Hepatic stellate cell (primary cell): ENCODE data around the gene GPAT3.
"Not testable (repeated sequence)": the region's sequence is repeated elsewhere in the genome, so short reads cannot be mapped to it uniquely, and the experiment has no call there.

Experiments used
- DNase-seq: peaks from one replicate; pipeline ENCODE4 v3.0.0; 2011; ENCODE audit warnings: low spot score

GPAT3 gene

DNA sequence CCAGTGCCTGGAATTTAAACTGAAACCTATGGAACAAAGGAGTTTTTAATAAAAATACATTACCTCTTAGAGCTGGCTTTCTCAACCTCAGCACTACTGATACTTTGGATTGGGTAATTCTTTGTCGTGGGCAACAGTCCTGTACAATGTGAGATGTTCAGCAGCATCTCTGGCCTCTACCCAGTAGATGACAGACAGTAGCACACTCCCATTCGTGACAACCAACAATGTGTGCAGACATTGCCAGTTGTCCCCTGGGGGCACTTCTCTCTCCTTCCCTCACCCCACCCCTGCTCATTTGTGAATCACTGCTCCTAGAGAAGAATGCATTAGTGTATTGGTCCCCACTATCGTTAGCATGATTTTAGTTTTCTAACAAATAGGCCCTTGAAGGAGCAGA is 16.2 kb downstream of the GPAT3 start:
- DNase-seq, result peak; percentile 21

DNA sequence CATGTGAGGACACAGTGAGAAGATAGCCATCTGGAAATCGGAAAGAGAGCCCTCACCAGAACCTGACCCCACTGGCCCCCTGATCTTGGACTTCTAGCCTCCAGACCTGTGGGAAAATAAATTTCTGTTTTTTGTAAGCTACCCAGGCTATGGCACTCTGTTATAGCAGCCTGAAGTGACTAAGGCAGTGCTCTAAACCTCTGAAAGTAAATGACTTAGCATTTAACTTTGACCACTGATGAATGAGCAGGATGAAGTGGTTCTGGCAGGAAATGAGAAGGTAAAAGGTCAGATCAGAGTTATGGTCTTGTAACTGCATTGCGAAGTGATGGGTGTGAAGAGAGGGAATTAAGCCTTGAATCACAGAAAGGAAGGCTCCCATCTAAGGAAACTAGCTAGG is 17.0 kb downstream of the GPAT3 start:
- peak; percentile 21 for DNase-seq

DNA sequence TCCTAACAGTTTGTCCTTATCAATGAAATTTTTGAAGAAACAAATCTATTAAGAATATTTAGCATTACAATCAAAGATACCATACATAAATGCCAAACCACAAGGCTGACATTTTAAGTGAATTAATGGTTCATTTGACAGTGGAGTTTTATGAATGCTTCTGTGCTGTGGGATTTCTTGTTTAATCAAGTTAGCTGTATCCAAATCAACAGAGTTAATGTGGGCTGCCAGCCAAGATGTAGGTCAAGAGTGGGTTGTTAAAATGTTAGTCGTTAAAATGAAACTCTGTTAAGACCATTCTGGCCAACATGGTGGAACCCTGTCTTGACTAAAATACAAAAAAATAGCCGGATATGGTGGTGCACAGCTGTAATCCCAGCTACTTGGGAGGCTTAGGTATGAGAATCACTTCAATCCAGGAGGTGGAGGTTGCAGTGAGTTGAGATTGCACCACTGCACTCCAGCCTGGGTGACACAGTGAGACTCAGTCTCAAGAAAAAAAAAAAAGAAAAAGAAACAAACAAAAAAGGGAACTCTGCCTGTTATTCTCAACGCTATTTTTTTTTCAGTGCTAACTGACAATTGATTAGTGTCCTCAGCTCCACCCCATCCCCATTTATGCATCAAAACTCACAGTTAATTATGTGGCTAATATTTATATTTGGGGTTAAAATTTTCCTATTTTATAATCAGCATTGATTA is 20.2 kb downstream of the GPAT3 start:
- DNase-seq, result no peak

DNA sequence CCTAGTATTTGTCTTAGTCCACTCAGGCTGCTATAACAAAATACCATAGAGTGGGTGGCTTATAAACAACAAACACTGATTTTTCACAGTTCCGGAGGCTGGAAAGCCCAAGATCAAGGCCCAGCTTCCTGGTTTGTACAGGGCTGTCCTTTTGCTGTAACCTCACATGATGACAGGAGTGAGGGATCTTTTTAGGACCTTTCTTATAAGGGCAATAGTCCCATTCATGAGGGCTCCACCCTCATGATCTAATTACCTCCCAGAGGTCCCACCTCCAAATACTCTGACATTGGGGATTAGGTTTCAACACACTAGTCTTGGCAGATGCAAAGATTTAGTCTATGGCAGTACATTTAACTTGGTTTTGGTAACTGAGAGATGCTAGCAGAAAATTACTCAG is 20.9 kb downstream of the GPAT3 start:
- DNase-seq, result no peak

DNA sequence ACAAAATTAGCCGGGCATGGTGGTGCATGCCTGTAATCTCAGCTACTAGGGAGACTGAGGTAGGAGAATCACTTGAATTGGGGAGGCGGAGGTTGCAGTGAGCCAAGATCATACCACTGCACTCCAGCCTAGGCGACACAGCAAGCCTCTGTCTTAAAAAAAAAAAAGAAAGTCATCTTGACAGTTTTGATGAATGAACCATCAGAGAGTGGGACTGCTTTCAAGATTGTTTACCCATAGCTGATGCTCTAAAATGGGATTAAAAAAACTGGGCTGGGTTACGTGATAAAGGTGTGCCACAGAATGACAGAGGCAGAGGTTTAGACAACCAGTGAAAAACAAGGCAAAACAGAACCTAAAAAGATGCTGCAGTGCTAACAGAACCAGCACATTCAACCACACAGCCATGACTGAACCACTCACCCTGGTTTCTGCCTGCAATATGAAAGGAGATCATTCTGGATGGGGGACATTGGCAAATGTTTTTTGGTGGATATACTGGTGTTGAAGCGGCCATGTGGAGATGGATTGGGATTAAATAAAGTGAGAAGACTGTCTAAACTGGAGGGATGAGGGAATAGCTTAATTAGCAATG is 22.2 kb downstream of the GPAT3 start:
- no peak for DNase-seq

DNA sequence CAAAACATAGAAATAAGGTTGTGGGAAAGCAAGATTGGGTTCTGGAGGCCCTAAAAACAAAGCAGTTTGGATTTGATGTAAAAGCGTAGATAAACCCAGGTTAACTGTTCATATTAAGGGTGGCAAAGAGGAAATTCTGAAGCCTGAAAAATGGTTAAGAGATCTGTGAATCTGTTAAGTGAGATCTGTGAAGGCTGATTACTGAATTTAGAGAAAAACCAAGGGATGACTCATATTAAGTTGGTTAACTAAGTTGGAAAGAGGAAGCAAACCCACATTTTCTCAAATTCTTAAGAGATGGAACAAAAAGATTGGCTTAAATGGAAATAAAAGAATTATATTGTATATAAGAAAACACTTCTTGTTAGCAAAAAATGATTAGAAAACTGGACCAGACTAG is 22.8 kb downstream of the GPAT3 start:
- no peak for DNase-seq

DNA sequence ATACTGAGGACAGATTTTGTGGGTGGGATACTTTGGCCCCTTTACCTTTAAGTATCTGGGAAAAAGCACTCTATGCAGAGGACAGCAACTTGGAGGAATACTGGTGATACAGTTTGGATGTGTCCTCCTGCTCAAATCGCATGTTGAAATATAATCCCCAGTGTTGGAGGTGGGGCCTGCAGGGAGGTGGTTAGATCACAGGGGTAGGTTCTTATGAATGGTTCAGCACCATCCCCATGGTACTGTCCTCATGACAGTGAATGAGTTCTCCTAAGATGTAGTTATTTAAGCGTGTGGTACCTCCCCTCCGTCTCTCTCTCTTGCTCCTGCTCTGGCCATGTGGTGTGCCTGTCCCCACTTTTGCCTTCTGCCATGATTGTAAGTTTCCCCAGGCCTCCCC is 24.6 kb downstream of the GPAT3 start:
- no peak for DNase-seq

DNA sequence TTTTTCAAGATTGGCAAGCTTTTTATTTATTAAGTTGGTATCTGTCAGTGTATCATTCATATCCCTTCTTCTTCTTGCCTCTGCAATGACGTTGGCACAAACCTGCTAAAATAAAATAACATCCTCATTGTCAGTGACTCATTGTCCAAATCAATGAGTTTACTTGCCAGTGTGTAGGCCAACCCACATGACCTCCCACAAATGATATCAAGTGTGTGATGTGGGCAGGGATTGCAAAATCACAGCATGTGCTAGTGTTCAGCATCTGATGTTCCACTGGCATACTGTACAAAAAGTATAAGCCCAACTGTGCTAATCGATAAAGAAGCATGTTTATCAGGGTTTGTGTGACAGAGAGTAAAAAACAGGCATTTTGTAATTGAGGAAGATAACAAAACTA is 25.5 kb downstream of the GPAT3 start:
- no peak for DNase-seq

DNA sequence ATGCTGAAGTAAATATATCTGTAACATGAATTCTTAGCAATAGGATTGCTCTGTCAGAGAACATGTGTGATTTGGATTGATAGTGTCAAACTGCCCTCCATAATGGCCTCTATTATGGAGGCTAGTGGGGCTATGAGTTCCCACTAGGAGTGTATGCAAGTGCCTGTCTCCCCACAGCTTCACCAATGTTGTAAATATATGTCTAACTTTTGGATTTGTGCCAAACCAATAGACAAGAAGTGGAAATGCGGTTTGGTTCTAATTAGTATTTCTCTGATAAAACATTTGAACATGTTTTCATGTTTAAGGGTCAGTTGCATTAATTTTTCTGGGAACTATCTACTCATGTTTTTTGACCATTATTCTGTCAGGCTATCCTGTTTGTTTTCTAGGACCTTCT is 28.1 kb downstream of the GPAT3 start:
- no peak for DNase-seq

DNA sequence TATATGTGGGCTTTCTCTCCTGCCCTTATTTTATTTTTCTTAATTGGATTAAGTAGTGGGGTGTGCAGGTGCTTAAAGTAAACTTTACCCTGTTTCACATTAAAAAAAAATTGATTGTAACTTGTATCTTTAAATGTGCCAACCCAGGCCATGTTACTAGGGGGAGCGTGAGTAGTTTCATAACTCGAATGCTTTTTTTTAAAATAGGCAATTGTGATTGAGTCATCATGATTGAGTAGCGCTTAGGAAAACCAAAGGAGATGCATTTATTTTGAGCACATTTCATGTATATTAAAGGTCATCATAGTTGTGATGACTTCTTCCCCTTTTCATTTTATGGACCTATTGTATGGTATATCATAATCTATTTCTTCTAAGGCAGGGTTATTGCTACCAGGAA is 32.2 kb downstream of the GPAT3 start:
- no peak for DNase-seq

DNA sequence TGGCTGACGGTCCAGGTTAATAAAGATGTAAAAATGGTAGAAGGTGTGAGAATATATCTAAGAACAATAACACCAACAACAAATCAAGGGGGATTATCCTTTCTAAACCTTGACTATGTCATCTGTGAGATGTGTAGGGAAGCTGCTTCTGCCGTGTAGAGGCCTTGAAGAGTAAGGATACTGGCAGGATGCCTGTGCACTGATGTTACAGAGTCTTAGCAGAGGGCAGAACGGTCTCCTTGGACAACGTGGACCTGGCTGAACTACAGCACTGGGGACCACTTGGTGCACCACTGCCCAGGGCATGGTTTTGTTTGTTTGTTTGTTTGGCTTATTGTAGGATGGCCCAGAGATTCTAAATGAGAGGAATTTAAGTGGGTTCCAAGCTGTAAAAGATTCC is 33.5 kb downstream of the GPAT3 start:
- DNase-seq, result no peak

DNA sequence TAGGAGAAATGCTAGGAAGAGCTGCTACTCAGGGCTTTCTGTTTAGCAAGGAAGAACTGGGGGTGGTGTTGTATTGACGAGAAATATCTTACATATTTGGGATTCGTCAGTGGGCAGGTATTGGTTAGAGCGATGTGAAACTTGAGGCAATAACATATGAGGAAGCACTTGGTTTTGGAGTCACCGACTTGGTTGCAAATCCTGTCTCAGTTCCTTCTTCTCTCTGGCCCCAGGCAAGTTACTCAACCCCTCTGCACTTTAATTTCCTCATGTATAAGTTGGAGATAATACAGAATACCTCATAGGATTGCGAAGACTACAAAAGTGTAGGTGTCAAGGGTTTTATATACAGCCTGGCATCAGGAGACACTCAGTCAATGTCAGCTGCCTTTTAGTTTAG is 34.1 kb downstream of the GPAT3 start:
- no peak for DNase-seq

DNA sequence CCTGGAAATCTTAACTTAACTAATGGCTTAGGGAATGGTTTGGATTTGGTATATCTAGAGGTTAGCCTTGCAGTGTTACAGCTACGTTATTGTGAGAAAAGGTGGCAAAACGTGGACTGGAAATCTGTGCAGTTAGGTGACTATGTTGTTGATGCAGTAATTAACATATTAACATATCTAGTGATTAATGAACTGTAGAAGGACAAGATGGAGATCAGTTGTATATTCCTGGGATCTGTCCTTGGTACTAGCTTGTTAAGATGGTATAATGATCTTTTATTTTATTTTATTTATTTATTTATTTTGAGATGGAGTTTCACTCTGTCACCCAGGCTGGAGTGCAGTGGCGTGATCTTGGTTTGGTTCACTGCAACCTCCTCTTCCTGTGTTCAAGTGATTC is 36.9 kb downstream of the GPAT3 start:
- no peak for DNase-seq

DNA sequence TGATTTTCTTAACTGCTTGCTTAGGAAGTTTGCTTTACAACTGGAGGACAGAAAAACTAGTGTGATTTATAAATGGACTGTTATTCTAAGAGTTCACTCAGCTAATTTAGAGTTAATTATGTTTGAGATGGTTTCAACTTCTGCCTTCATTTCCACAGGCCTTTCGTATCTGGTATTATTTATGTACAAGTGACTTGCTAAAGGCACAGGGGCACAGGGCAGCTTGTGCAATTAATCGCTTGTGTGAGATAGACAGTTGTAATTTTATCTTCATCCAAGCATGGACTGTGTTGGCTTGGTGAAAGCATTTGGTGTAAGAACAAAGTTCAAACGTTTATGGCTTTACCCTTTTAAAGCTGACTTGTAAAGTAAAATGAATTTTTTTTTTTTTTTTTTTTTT is 38.3 kb downstream of the GPAT3 start:
- no peak for DNase-seq

DNA sequence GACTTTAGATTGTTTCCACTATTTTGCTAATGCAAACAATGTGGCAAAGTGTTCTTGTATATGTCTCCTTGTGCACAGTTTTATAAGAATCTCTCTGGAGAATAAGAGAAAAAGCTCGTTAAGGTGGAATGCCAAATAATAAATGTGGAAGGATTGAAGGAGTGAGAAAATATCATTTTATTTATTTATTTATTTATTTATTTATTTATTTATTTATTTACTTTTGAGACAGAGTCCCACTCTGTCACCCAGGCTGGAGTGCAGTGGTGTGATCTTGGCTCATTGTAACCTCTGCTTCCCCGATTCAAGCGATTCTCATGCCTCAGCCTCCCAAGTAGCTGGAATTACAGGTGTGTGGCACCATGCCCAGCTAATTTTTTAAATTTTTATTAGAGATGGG is 40.3 kb downstream of the GPAT3 start:
- not testable (repeated sequence) for DNase-seq

DNA sequence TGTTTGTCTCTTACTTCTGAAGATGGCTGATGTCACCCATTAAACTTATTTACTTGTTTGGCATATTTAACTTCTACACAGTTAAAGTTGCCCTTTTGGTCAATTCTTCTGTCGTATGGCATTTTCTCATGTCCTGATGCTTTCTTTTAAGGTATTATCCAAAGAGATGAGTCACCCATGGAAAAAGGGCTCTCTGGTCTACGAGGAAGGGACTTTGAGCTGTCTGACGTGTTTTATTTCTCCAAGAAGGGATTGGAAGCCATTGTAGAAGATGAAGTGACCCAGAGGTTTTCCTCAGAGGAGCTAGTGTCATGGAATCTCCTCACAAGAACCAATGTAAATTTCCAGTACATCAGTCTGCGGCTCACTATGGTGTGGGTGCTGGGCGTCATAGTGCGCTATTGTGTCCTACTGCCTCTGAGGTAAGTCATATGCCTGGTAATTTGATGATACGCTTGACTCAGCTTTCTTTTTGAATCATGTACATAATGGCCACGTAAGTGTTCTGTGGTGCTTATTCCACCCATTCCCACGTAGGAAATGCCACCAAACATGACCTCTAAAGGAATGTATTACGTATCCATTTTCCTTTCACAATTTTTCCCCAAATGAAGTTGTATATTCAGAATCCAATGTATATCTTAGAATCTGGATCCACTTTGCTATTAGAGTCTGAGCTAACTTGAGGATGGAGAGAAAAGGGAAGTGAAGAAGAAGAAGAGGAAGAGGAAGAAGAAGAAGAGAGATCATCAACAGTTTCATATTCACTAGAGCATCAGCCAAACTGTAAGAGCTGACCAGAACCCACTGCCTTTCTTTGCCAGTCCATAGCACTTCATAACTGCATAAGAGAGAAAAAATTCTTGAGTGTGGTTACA is 45.7 kb downstream of the GPAT3 start:
- no peak for DNase-seq

DNA sequence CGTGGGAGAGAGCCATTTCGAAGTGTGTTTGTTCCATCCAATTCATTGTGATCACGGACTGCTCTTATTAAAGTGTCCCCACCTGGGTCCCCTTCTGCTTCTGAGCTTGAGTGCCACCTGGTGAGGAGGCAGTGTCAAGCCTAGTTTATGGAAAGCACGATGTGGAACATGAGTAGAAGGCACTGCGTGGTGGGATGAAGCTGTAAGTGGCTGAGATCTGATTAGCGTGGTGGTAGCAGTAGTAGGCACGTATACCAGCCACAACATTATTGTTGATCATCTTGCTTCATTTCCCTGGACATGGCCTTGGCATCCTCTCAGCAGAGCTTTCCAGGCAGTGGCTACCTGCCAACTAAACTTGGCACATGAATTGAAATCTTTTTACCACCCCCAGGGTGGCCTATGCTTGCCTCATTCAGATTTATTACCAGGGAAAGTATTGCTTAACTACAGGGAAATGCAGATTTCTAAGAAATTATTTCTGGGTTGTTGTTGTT is 46.4 kb downstream of the GPAT3 start:
- DNase-seq, result no peak

DNA sequence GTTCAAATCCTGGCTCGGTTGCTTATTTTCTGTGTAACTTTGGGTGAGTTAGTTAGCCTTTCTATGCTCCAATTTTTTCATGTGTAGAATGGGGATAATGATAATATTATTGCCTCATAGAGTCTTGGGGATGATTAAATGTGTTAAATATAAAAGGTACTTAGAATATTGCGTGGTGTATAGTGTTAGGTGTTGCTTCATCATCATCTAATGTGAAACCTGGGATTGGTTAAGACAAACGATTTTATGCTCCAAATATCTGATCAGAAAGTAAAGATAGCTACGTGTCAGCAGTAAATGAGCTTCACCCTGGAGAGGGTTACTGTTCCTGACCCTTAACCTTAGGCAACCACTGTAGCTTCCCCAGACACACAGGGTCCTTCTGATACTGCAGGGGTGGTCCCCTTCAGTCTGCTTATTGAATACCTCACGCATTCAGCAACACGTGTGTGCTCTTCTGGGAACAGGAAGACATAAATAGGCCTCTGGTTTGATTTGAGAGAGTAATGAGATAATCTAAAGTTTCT is 50.1 kb downstream of the GPAT3 start:
- DNase-seq, result no peak

DNA sequence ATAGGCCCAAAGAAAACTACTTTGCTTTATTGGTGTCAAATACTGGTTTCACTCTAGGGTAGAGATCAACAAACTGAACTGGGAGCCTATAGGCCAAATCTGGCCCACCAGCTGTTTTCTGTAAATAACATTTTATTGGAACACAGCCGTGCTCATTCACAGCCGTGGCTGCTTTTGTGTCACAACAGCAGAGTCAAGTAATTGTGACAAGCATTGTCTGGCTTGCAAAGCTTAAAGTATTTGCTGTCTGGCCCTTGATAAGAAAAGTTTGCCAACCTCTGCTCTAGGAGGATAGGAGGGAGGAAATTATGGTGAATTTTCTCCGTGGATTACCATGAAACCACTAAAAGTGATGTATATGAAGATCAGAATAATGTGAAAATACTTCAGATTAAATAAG is 53.4 kb downstream of the GPAT3 start:
- no peak for DNase-seq

DNA sequence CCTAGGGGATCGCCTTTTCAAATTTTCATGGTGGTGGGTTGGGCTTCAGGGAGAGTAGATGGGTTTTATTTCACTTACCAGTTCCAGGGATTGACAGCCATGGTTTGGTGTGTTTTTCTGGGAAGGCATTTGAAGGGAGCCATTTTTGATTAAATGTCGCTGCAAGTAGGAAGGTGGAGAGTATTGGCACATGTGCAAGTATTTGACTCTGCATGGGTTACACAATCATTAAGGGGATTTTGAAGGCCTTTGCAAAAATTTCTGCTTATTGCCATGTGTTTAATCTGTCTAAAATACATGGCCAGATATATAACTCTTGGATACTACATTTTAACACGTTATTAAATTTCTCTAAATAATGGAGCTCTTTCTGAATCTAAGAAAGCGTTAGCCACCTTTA is 55.1 kb downstream of the GPAT3 start:
- DNase-seq, result no peak

DNA sequence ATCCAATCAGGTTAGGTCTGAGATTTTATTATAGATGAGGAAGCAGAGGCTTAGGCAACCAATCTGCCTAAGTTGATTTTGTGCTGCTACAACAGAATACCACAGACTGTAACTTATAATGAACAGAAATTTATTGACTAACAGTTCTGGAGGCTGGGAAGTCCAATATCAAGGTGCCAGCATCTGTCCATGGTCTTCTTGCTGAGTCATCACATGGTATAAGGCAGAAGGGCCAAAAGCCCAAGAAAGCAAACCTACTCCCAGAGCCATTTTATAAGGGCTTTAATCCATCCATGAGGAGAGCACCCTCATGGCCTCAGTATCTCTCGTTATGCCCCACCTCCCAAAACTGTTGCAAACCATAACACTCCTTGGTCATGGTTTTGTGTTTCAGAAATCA is 55.8 kb downstream of the GPAT3 start:
- DNase-seq, result no peak

DNA sequence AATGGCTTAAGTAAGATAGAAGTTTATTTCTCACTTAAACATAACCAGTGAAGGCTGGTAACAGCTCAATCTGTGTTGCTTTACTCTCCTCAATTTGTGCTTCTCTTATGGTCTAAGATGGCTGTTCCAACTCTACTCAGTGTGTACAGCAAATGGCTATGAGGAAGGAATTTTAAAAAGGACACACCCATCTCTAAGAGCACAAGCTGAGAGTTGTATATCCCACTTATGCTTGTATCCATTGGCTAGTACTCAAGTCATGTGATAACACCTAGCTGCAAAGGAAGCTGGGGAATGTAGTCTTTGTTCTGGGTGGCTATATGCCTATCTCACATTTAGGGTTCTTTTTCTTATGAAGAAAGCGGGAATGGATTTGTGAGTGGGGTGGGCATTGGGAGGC is 63.3 kb downstream of the GPAT3 start:
- DNase-seq, result peak; percentile 16

DNA sequence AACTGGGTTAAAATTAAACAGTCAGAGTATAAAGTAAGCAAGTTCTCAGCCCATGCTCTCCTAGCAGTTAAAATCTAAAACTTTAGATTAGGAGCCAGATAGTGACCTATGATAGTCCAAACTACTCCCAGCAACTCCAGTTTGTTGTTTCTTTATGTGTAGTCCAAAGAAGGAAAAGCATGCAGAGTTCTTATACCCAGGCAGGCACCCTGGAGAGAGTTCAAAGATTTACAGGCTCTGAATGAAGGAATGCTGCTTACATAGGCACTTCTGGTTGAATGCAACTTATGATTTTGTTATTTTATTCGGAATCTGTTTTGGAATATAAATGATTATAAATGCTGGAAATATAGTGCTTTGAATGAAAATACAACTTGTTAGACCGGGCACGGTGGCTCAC is 67.2 kb downstream of the GPAT3 start:
- DNase-seq, result no peak
